Cardiac fibroblast (primary cell): ENCODE results near the gene TBX4.

Source experiments
- DNase-seq, 2 donors: peaks; one replicate each; pipeline versions ENCODE4 v3.0.0 to v3.0.0-alpha.2; 2010; ENCODE audit warnings: low read depth in 2 of 2
- H3K4me3 ChIP-seq, 2 donors: replicated peaks in 1 of 2; 1 replicate in 1 of 2; 2 replicates in 1 of 2; pipeline ENCODE4 v1.5.1; 2011; ENCODE audit warnings: low read depth in 2 of 2, low read length in 2 of 2, mild to moderate bottlenecking in 2 of 2, moderate library complexity in 1 of 2
- TF ChIP-seq, protein P1 (sequence below): IDR thresholded peaks from one replicate; pipeline ENCODE4 v1.5.1; 2011; ENCODE audit warnings: low read depth, mild to moderate bottlenecking, low read length, inconsistent platforms

The TBX4 gene

DNA sequence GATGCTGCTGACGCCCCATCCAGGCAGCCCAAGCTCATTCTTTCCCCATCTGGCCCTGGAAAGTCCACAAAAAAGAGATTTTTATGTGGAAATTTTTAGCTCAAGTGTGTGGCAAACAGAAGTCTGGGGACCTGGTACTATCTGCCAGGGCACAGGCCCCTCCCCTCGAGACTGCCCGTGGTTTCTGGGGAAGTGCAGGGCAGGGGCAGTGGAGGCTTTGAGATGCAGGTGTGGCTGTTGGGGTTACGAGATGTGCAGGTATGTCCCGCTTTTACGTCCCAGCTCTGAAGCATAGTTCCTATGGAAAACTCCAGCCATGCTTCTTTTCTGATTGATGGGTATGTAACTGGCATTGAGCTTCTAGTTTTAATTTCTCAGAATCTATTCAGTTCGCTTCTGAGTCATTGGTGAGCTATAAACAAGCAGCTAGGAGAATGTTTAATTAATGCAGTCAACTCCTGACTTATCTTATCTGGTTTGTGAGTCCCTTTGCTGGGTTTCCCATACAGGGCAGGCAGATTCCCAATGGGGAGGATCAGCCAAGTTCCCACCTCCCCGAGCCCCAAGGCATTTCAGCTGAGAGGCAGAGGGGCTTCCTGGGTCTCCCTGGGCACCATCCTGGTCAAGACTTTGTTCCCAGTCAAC, 16.2 kb downstream of the TBX4 start:
- H3K4me3 ChIP-seq, result no peak overlapping the region
- TF ChIP-seq, protein P1, sequence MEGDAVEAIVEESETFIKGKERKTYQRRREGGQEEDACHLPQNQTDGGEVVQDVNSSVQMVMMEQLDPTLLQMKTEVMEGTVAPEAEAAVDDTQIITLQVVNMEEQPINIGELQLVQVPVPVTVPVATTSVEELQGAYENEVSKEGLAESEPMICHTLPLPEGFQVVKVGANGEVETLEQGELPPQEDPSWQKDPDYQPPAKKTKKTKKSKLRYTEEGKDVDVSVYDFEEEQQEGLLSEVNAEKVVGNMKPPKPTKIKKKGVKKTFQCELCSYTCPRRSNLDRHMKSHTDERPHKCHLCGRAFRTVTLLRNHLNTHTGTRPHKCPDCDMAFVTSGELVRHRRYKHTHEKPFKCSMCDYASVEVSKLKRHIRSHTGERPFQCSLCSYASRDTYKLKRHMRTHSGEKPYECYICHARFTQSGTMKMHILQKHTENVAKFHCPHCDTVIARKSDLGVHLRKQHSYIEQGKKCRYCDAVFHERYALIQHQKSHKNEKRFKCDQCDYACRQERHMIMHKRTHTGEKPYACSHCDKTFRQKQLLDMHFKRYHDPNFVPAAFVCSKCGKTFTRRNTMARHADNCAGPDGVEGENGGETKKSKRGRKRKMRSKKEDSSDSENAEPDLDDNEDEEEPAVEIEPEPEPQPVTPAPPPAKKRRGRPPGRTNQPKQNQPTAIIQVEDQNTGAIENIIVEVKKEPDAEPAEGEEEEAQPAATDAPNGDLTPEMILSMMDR, result no peak
- DNase-seq, result no peak

GRCh38 chr17:61469474-61469873, 17.3 kb downstream of the TBX4 start:
- TF ChIP-seq, protein P1, result no peak
- no peak overlapping the region for H3K4me3 ChIP-seq
- DNase-seq, result no peak

- H3K4me3 ChIP-seq, result no peak overlapping the region
- no peak for DNase-seq
- TF ChIP-seq, protein P1, result no peak
Observed at GRCh38 chr17:61469949-61470348, 17.7 kb downstream of the TBX4 start.

- DNase-seq, result no peak
- TF ChIP-seq, protein P1, result no peak
- no peak overlapping the region for H3K4me3 ChIP-seq
Observed at GRCh38 chr17:61470530-61471136, 18.4 kb downstream of the TBX4 start.

DNA sequence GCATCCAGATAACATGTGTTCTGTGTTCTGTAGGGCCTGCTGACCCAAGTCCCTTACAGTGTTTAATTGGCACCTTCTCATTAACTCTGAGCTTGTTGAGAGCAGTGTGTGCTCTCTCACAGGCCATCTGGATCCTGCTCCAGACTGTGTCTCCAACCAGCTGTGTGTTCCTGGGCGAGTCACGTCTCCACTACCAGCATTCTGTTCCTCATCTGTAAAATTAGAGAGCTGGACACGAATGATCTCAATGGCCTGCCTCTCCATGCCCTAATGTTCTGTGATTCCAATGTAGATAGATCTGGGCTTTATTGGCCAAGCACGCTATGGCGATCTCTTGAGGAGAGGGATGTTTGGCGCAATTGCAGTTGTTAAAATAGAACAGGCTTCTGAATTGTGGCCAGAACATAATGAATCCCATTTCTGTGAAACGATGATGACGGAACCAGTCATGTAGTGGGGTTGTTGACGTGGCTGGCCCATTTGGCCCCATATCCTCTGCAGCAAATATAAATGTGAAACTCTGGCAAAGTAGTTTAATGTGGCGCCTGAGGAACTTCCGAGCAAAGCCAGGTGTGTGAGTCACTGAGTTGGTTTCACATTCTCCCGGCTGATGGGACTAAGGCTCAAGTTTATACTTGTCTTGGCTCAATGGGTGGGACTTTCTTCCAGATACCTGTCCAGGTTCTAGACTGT, 22.2 kb downstream of the TBX4 start:
- no peak overlapping the region for H3K4me3 ChIP-seq

DNA sequence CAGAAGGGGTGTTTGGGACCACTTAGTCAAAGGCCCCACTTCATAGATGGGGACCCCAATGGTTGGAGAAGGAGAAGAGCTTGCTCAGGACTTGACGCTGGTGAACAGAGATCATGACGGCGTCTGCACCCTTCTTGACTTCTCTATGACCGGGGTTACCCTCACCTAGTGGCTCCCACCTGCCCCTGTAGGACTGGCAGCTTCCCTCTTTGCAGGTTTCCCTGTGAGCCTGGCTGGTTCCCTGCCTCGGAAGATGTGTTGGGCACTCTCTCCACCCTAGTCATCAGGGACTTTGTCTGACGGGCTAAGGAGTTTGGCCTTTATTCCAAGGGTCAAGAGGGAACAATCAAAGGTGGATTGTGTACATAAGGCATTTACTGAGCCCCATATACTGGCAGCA, 22.7 kb downstream of the TBX4 start:
- DNase-seq, result no peak
- no peak overlapping the region for H3K4me3 ChIP-seq
- TF ChIP-seq, protein P1, result no peak

More for the DNA sequence above, 22.2 kb downstream of the TBX4 start:
- peak in 1 of 2 donors; percentile 24 for DNase-seq
- TF ChIP-seq, protein P1, result no peak
